Measurements from ENCODE around the gene CLEC16A.

The CLEC16A gene

GRCh38 chr16:11047057-11047456 is 102.7 kb downstream of the CLEC16A start:
- DNase-seq, result no peak

- no peak for DNase-seq
Observed at GRCh38 chr16:11047939-11048800, 103.8 kb downstream of the CLEC16A start.

- DNase-seq, result no peak
Observed at GRCh38 chr16:11049396-11050059, 105.2 kb downstream of the CLEC16A start.

- no peak for DNase-seq
Observed at GRCh38 chr16:11050536-11050935, 106.2 kb downstream of the CLEC16A start.

- no peak for DNase-seq
Observed at GRCh38 chr16:11050944-11051343, 106.6 kb downstream of the CLEC16A start.

- DNase-seq, result no peak
Observed at GRCh38 chr16:11051430-11051829, 107.1 kb downstream of the CLEC16A start.

- no peak for DNase-seq
Observed at GRCh38 chr16:11051879-11052808, 107.8 kb downstream of the CLEC16A start.

- no peak for DNase-seq
Observed at GRCh38 chr16:11053916-11054460, 109.6 kb downstream of the CLEC16A start.

- DNase-seq, result no peak
Observed at GRCh38 chr16:11056090-11056992, 112.0 kb downstream of the CLEC16A start.

- DNase-seq, result no peak
Observed at GRCh38 chr16:11056993-11057649, 112.8 kb downstream of the CLEC16A start.

- no peak for DNase-seq
Observed at GRCh38 chr16:11057711-11058345, 113.5 kb downstream of the CLEC16A start.

GRCh38 chr16:11058832-11059231 is 114.5 kb downstream of the CLEC16A start:
- DNase-seq, result no peak

- no peak for DNase-seq
Observed at GRCh38 chr16:11059588-11059987, 115.2 kb downstream of the CLEC16A start.

- DNase-seq, result no peak
Observed at GRCh38 chr16:11060364-11060763, 116.0 kb downstream of the CLEC16A start.

- DNase-seq, result no peak
Observed at GRCh38 chr16:11060842-11061241, 116.5 kb downstream of the CLEC16A start.

GRCh38 chr16:11061629-11062270 is 117.4 kb downstream of the CLEC16A start:
- no peak for DNase-seq

- DNase-seq, result no peak
Observed at GRCh38 chr16:11063448-11064201, 119.3 kb downstream of the CLEC16A start.

GRCh38 chr16:11064202-11064540 is 119.8 kb downstream of the CLEC16A start:
- no peak for DNase-seq

GRCh38 chr16:11064851-11065250 is 120.5 kb downstream of the CLEC16A start:
- no peak for DNase-seq
